Common myeloid progenitor, CD34-positive (primary cell): ENCODE measurements around the gene KMT2A.

Experiments
- CTCF ChIA-PET: fragments of 350-600 bp; sonication (Branson Sonifier 250); formaldehyde crosslinking; loops from one replicate; lab custom pipeline; 2021; ENCODE audit warnings: antibody characterized with exemption; lab: Charles Lee
- POLR2A ChIA-PET: fragments of 350-600 bp; sonication (Branson Sonifier 250); formaldehyde crosslinking; loops from one replicate; lab custom pipeline; 2021; ENCODE audit warnings: antibody characterized with exemption; lab: Charles Lee
- DNase-seq, 3 donors: peaks; one replicate each; pipeline versions ENCODE4 v3.0.0 to v3.0.0-alpha.2; 2013
- H3K27ac ChIP-seq, 2 experiments: 1 replicate in 1 of 2; 2 replicates in 1 of 2; pipeline ENCODE4 v1.7.0; 2013; ENCODE audit warnings: inconsistent platforms in 2 of 2, low read length in 2 of 2, mild to moderate bottlenecking in 2 of 2, low read depth in 1 of 2, moderate library complexity in 1 of 2; ENCODE audit not compliant: severe bottlenecking in 2 of 2, insufficient read depth in 1 of 2, poor library complexity in 1 of 2
- H3K27me3 ChIP-seq, 5 experiments: replicated peaks in 2 of 5; 1 replicate in 3 of 5; 2 replicates in 2 of 5; pipeline versions ENCODE4 v1.6.1 to v1.7.0; 2013; ENCODE audit warnings: low read length in 4 of 5, mild to moderate bottlenecking in 2 of 5, moderate library complexity in 2 of 5, inconsistent platforms in 1 of 5; ENCODE audit not compliant: insufficient read depth in 5 of 5, control insufficient read depth in 4 of 5
- H3K36me3 ChIP-seq, 4 experiments: 1 replicate in 2 of 4; 2 replicates in 2 of 4; pipeline versions ENCODE4 v1.6.1 to v1.7.0; 2013; ENCODE audit warnings: low read length in 3 of 4, control low read depth in 1 of 4, mild to moderate bottlenecking in 1 of 4; ENCODE audit not compliant: control insufficient read depth in 4 of 4, insufficient read depth in 4 of 4
- H3K4me1 ChIP-seq, 4 experiments: 1 replicate in 3 of 4; 2 replicates in 1 of 4; pipeline versions ENCODE4 v1.6.1 to v1.7.1; 2013; ENCODE audit warnings: low read length in 3 of 4, mild to moderate bottlenecking in 3 of 4, control low read depth in 1 of 4, inconsistent platforms in 1 of 4, moderate library complexity in 1 of 4; ENCODE audit not compliant: control insufficient read depth in 4 of 4, insufficient read depth in 4 of 4; ENCODE audit errors: control extremely low read depth in 1 of 4
- H3K4me3 ChIP-seq, 7 experiments: 1 replicate in 4 of 7; 2 replicates in 3 of 7; pipeline versions ENCODE4 v1.5.1 to v1.7.0; 2013; ENCODE audit warnings: mild to moderate bottlenecking in 7 of 7, low read length in 6 of 7, moderate library complexity in 6 of 7, inconsistent platforms in 2 of 7, low read depth in 2 of 7, control low read depth in 1 of 7; ENCODE audit not compliant: insufficient read depth in 4 of 7, control insufficient read depth in 1 of 7; ENCODE audit errors: extremely low read depth in 1 of 7
- H3K9me3 ChIP-seq, 5 experiments: 1 replicate in 4 of 5; 2 replicates in 1 of 5; pipeline versions ENCODE4 v1.6.1 to v1.7.1; 2013; ENCODE audit warnings: low read length in 4 of 5, mild to moderate bottlenecking in 2 of 5, inconsistent platforms in 1 of 5, low read depth in 1 of 5, moderate library complexity in 1 of 5; ENCODE audit not compliant: control insufficient read depth in 4 of 5, insufficient read depth in 2 of 5; ENCODE audit errors: control extremely low read depth in 1 of 5
- WGBS: methylation state at CpG from one replicate; pipeline ENCODE4 v1.1.5; 2013; ENCODE audit not compliant: insufficient coverage; 5-methylcytosine and 5-hydroxymethylcytosine counted together

KMT2A gene

DNA sequence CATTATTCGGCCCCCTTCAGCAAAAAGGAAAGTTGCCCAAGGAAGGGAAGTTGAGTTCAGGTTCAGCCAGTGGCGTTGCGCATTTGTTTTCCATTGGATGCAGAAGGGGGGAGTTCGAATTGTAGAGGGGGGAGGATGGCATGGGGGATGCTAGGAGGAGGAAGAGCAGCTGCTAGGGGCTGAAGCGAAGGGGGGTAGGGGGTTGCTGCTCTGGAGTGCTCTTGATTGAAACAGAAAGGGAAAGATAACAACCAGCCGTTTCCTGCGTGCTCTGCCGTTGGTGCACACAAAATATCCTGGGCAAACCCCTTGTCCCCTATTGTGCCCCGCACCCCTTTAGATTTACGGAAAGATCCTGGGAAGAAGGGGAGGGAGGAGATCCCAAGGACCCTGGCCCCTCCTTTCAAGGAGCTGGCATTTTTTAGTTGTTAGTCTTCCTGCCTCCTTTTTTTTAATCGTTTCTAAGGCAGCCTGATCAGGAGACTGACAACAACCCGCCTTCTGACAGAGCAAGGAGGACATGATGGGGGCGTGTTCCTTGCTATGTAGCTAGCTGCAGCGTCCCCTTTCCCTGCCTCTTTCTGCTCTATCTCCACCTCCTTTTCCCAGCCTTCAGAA lies 2.1 kb downstream of the KMT2A start:
- Histone ChIP-seq H3K27ac (peak overlapping the region; percentile 81 to 90), H3K27me3 (no peaks in the 10 kb centered on the region), H3K4me3 (peak overlapping the region; percentile 81 to 97 (median 90)), H3K36me3 (peaks cover 0 to 15% (median 0%) of the 10 kb centered on the region in 4 experiments), H3K9me3 (no peaks in the 10 kb centered on the region), H3K4me1 (peaks cover 37 to 80% (median 61%) of the 10 kb centered on the region in 4 experiments)
- ChIA-PET POLR2A (interaction anchor here (0.5 to 0.6 kb wide), 2 partner anchors 47 to 252 kb away, joined by 3 to 5 read pairs; no protein-coding TSS in a partner anchor), CTCF (interaction anchor here (0.7 to 1.7 kb wide), 6 partner anchors 10 to 357 kb away, joined by 3 to 6 read pairs (median 4); no protein-coding TSS in a partner anchor)
- peak; percentile 69 to 90 (median 87) for DNase-seq
- 0% methylated on average over 5 of the region's 14 CpGs for WGBS

DNA sequence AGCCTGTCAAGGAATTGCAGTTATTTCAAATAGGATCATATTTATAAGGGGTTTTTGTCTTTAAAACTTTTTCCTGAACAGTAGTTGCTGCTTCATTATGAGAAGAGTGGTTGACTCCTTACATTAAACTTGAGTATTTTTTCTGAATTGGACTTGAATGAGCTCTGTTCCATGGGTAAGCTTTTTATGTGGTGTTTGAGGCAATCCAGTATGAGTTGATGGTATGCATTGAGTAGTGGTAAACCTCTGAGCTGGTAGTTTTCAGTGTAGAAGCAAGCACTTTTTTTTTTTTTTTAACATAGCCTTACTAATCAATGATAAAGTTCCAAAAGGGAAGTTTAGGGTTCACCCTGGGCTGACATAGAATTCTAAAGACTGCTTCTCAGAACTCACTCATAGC lies 3.4 kb downstream of the KMT2A start:
- DNase-seq = no peak
- H3K27ac ChIP-seq = peak overlapping the region; percentile 44 to 90
- POLR2A ChIA-PET = interaction anchor here (0.6 kb wide), 1 partner anchor 18 kb away, joined by 3 read pairs; no protein-coding TSS in a partner anchor
- H3K27me3 ChIP-seq = no peaks in the 10 kb centered on the region
- CTCF ChIA-PET = interaction anchor here (0.6 to 1.2 kb wide), 6 partner anchors 15 to 49 kb away, joined by 3 to 4 read pairs (median 3); no protein-coding TSS in a partner anchor
- H3K9me3 ChIP-seq = no peaks in the 10 kb centered on the region
- peaks cover 0 to 20% (median 0%) of the 10 kb centered on the region in 4 experiments for H3K36me3 ChIP-seq
- H3K4me3 ChIP-seq = peak overlapping the region in 4 of 7 experiments; percentile 33 to 97 (median 88)
- peaks cover 30 to 72% (median 51%) of the 10 kb centered on the region in 4 experiments for H3K4me1 ChIP-seq

DNA sequence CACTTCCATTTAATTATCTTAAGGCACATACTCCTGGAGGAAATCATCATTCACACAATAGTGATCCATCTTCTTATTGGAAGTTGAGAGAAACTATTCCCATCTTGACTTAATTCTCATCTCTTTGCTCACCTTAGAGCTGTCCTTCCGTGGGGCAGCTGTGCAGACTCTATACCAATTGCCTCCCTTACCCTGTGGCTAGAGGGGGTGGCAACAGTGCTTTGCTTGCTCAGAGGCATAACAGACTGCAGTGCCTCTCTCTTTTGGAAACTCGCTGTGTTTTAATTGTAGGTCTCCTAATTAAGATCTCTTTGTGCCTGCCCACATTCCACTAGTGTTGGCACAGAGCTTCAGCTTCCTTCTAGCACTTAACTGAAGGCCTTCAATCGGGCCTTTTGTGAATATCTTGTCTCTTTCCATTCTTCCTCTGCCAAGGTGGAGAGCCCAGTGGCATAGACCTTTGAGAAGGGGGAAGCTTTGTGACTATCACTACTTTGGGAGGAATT lies 5.5 kb downstream of the KMT2A start:
- 86% methylated on average over 3 of the region's 3 CpGs for WGBS
- Histone ChIP-seq H3K4me1 (peaks cover 30 to 59% (median 40%) of the 10 kb centered on the region in 4 experiments), H3K27me3 (no peaks in the 10 kb centered on the region), H3K9me3 (no peaks in the 10 kb centered on the region), H3K27ac (peak overlapping the region in 1 of 2 experiments; percentile 90), H3K36me3 (peaks cover under 1 to 25% (median 3%) of the 10 kb centered on the region in 4 experiments), H3K4me3 (no peak overlapping the region)
- no peak for DNase-seq
- ChIA-PET CTCF (interaction anchor here (1.5 kb wide), 1 partner anchor 10 kb away, joined by 7 read pairs; no protein-coding TSS in a partner anchor), POLR2A (no interaction called here)

DNA sequence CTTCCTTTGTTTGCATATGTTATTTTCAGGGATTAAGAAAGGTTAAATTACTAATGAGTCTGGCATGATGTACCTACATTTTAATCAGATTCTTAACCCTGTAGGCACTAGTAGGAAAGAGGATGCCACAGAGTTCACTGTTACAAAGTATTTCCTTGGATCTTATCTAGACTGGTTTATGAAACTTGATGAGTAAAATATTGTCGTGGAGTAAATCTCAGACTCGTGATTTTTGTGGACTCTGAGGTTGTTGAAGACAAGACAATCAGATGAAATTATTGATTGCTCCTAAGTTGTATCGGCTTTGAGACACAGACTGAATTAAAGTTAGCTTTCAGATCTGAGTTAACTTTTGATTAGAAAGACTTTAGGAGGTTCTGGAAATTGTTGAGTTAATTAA lies 6.0 kb downstream of the KMT2A start:
- CTCF ChIA-PET = interaction anchor here (1.5 kb wide), 1 partner anchor 9 kb away, joined by 7 read pairs; no protein-coding TSS in a partner anchor

DNA sequence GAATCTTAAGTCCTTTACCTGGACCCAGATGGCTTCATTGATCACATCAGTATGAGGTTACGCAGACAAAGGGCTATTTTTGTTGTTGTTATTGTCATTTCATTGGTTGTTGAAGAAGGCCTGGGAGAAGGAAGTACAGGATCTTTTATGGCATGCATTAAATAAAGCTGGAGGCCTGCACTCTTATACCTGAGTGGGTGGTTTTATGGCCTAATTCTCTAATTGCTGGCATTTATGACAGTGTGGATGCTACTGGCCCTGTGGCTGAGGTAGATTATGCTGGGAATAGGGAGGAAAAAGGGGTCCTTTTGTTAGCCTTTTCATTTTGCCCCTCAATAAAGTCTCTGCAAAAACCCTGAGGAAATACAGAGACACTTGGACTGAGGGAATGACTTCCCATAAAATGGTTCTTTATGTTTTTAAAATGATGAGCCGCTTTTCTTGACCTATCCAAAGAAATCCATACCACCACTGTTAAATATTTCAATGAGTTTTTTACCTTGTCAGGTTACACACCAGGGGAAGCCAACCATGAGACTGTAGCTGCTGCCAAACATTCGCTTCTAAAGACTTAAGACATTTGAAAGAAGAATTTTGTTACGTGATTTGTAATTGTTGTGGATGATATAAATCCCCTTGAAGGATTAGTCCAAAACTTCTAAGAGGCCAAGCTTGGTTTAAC lies 6.8 kb downstream of the KMT2A start:
- DNase-seq = no peak
- Histone ChIP-seq H3K9me3 (no peaks in the 10 kb centered on the region), H3K27me3 (no peaks in the 10 kb centered on the region), H3K36me3 (peaks cover 3 to 25% (median 5%) of the 10 kb centered on the region in 4 experiments), H3K27ac (no peak overlapping the region), H3K4me1 (peaks cover 30 to 55% (median 34%) of the 10 kb centered on the region in 4 experiments), H3K4me3 (no peak overlapping the region)
- ChIA-PET CTCF (interaction anchor here (0.8 to 1.5 kb wide), 4 partner anchors 8 to 22 kb away, joined by 3 to 7 read pairs (median 3); no protein-coding TSS in a partner anchor), POLR2A (no interaction called here)
- 100% methylated on average over 3 of the region's 4 CpGs for WGBS

More for the DNA sequence above, 6.0 kb downstream of the KMT2A start:
- H3K9me3 ChIP-seq = no peaks in the 10 kb centered on the region
- H3K36me3 ChIP-seq = peaks cover 2 to 25% (median 3%) of the 10 kb centered on the region in 4 experiments
- WGBS = 80% methylated on average over 3 of the region's 3 CpGs
- POLR2A ChIA-PET = no interaction called here
- no peaks in the 10 kb centered on the region for H3K27me3 ChIP-seq
- H3K4me3 ChIP-seq = no peak overlapping the region
- peak overlapping the region in 1 of 2 experiments; percentile 90 for H3K27ac ChIP-seq
- peaks cover 30 to 59% (median 40%) of the 10 kb centered on the region in 4 experiments for H3K4me1 ChIP-seq
- DNase-seq = no peak

DNA sequence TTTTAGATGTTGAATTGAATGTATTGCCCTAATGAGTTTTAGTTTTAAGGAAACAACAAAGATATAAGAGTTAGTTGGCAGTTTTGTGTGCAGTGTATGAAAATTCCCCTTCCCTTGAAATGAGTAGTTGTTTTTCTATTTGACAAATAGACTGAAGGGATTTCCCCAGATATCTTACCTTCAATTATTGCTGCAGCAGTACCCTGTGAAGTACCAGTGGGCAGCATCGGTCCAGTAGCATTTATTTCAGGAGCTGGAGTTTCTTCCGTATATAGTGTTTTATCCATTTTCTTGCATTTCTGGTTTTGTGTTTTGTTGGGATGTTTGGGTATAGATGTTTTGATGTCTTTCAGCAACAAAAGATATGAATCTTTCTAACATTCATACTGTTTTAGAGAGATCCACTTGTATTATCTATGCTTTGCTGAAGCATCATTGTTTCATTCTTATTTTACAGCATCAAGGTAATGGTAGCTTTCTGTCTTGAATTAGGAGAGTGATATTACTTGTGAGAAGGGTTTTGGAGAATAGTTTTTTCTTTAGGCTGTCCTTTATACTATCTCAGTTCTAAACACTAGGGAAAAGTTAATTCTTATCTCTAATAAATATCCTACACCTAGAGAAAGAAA lies 7.4 kb downstream of the KMT2A start:
- DNase-seq = peak in 1 of 3 donors; percentile 12
- peaks cover 27 to 52% (median 33%) of the 10 kb centered on the region in 4 experiments for H3K4me1 ChIP-seq
- peaks cover 4 to 25% (median 6%) of the 10 kb centered on the region in 4 experiments for H3K36me3 ChIP-seq
- ChIA-PET CTCF (interaction anchor here (0.8 to 1.3 kb wide), 3 partner anchors 16 to 23 kb away, joined by 3 read pairs; no protein-coding TSS in a partner anchor), POLR2A (no interaction called here)
- WGBS = no CpG with 5 or more reads among the region's 2 CpGs
- peak overlapping the region in 1 of 2 experiments; percentile 11 for H3K27ac ChIP-seq
- H3K9me3 ChIP-seq = no peaks in the 10 kb centered on the region
- no peak overlapping the region for H3K4me3 ChIP-seq
- no peaks in the 10 kb centered on the region for H3K27me3 ChIP-seq
